ENCODE data around the gene KSR2.

GRCh38 chr12:117738233-117738632, 230.6 kb downstream of the KSR2 start:
- TF ChIP-seq EZH2 (IDR thresholded peaks at IDR 0.05) (no peak), POLR2AphosphoS5 (IDR thresholded peaks at IDR 0.05; ENCODE audit: borderline replicate concordance, low read depth, low read length) (no peak)

Measured in SK-N-MC (cell line).